HG03039 (cell line): ENCODE results near the gene YJEFN3.

Source experiments
- ATAC-seq: cut with Tn5 transposase; IDR thresholded peaks from one replicate; pipeline ENCODE4 v1.9.1; 2021; ENCODE audit warnings: mild to moderate bottlenecking, moderate library complexity; ENCODE audit not compliant: unreplicated experiment

The YJEFN3 gene

GRCh38 chr19:19515642-19516519, 12.8 kb upstream of the YJEFN3 start, which contains the start of gene NDUFA13:
NDUFA13 (plus strand) TSS chr19:19516225; CDS start chr19:19516239, 14 bp downstream.
- ATAC-seq = peak; percentile 79

GRCh38 chr19:19517235-19517619, 11.5 kb upstream of the YJEFN3 start:
- no peak for ATAC-seq

- ATAC-seq = no peak
Observed at GRCh38 chr19:19520989-19521388, 7.7 kb upstream of the YJEFN3 start.

- ATAC-seq = no peak
Observed at GRCh38 chr19:19523177-19523576, 5.5 kb upstream of the YJEFN3 start.

- ATAC-seq = no peak
Observed at GRCh38 chr19:19524053-19524452, 4.7 kb upstream of the YJEFN3 start.

- no peak for ATAC-seq
Observed at GRCh38 chr19:19525611-19526380, 2.9 kb upstream of the YJEFN3 start.

GRCh38 chr19:19526581-19527370, 1.9 kb upstream of the YJEFN3 start:
- no peak for ATAC-seq

GRCh38 chr19:19527371-19527656, 1.4 kb upstream of the YJEFN3 start:
- ATAC-seq = no peak

GRCh38 chr19:19527674-19528625, 761 bp upstream of the YJEFN3 start:
- no peak for ATAC-seq

- ATAC-seq = no peak
Observed at GRCh38 chr19:19529783-19530422, 1.2 kb downstream of the YJEFN3 start.

GRCh38 chr19:19530423-19530804, 1.7 kb downstream of the YJEFN3 start:
- ATAC-seq = no peak

GRCh38 chr19:19530889-19531288, 2.2 kb downstream of the YJEFN3 start:
- ATAC-seq = no peak

- ATAC-seq = no peak
Observed at GRCh38 chr19:19531951-19532805, 3.5 kb downstream of the YJEFN3 start.

GRCh38 chr19:19532806-19533701, 4.3 kb downstream of the YJEFN3 start:
- ATAC-seq = no peak

GRCh38 chr19:19533841-19534240, 5.1 kb downstream of the YJEFN3 start:
- ATAC-seq = no peak

- no peak for ATAC-seq
Observed at GRCh38 chr19:19534556-19535265, 6.0 kb downstream of the YJEFN3 start.
